ENCODE measurements around the gene APBB2.
"Not testable (repeated sequence)": the region's sequence is repeated elsewhere in the genome, so short reads cannot be mapped to it uniquely, and the experiment has no call there.

Gene APBB2

GRCh38 chr4:41066049-41066448 lies 148.3 kb downstream of the APBB2 start:
- no peak for DNase-seq (ENCODE audit: low spot score)
- FAIRE-seq = no peak

GRCh38 chr4:41065434-41066006 lies 148.8 kb downstream of the APBB2 start:
- DNase-seq (ENCODE audit: low spot score) (no peak), FAIRE-seq (no peak)

- FAIRE-seq = no peak
- no peak for DNase-seq (ENCODE audit: low spot score)
Measured at GRCh38 chr4:41064953-41065352, 149.4 kb downstream of the APBB2 start.

- DNase-seq (ENCODE audit: low spot score) (no peak), FAIRE-seq (no peak)
Measured at GRCh38 chr4:41061482-41062185, 152.7 kb downstream of the APBB2 start.

- DNase-seq (ENCODE audit: low spot score) (no peak), FAIRE-seq (peak; percentile 30)
Measured at GRCh38 chr4:41060352-41061334, 153.7 kb downstream of the APBB2 start.

- not testable (repeated sequence) for FAIRE-seq; DNase-seq (ENCODE audit: low spot score)
Measured at GRCh38 chr4:41059411-41059810, 154.9 kb downstream of the APBB2 start.

- DNase-seq (ENCODE audit: low spot score) (no peak), FAIRE-seq (no peak)
Measured at GRCh38 chr4:41058426-41058825, 155.9 kb downstream of the APBB2 start.

- DNase-seq (ENCODE audit: low spot score) (no peak), FAIRE-seq (no peak)
Measured at GRCh38 chr4:41057467-41057866, 156.9 kb downstream of the APBB2 start.

- no peak for FAIRE-seq
Measured at GRCh38 chr4:41052287-41052686, 162.1 kb downstream of the APBB2 start.

GRCh38 chr4:41050880-41051775 lies 163.2 kb downstream of the APBB2 start:
- DNase-seq (ENCODE audit: low spot score) = no peak
- no peak for FAIRE-seq

More at GRCh38 chr4:41052287-41052686, 162.1 kb downstream of the APBB2 start:
- no peak for DNase-seq (ENCODE audit: low spot score)

- DNase-seq (ENCODE audit: low spot score) (no peak), FAIRE-seq (no peak)
Measured at GRCh38 chr4:41050116-41050515, 164.2 kb downstream of the APBB2 start.

GRCh38 chr4:41049176-41049575 lies 165.2 kb downstream of the APBB2 start:
- not testable (repeated sequence) for FAIRE-seq; DNase-seq (ENCODE audit: low spot score)

GRCh38 chr4:41044791-41045190 lies 169.6 kb downstream of the APBB2 start:
- FAIRE-seq (no peak), DNase-seq (ENCODE audit: low spot score) (no peak)

GRCh38 chr4:41044165-41044564 lies 170.2 kb downstream of the APBB2 start:
- no peak for FAIRE-seq
- no peak for DNase-seq (ENCODE audit: low spot score)

GRCh38 chr4:41043465-41043864 lies 170.9 kb downstream of the APBB2 start:
- DNase-seq (ENCODE audit: low spot score) = no peak
- no peak for FAIRE-seq

GRCh38 chr4:41041551-41041950 lies 172.8 kb downstream of the APBB2 start:
- no peak for DNase-seq (ENCODE audit: low spot score)
- no peak for FAIRE-seq

GRCh38 chr4:41039317-41039716 lies 175.0 kb downstream of the APBB2 start:
- no peak for DNase-seq (ENCODE audit: low spot score)
- no peak for FAIRE-seq

- FAIRE-seq = no peak
- no peak for DNase-seq (ENCODE audit: low spot score)
Measured at GRCh38 chr4:41038304-41038703, 176.0 kb downstream of the APBB2 start.

- DNase-seq (ENCODE audit: low spot score) (no peak), FAIRE-seq (no peak)
Measured at GRCh38 chr4:41029098-41029497, 185.2 kb downstream of the APBB2 start.

GRCh38 chr4:41028392-41029076 lies 185.8 kb downstream of the APBB2 start:
- FAIRE-seq = no peak

More at GRCh38 chr4:41028392-41029076, 185.8 kb downstream of the APBB2 start:
- no peak for DNase-seq (ENCODE audit: low spot score)
